ENCODE data around the gene ARTN.

ARTN gene

DNA sequence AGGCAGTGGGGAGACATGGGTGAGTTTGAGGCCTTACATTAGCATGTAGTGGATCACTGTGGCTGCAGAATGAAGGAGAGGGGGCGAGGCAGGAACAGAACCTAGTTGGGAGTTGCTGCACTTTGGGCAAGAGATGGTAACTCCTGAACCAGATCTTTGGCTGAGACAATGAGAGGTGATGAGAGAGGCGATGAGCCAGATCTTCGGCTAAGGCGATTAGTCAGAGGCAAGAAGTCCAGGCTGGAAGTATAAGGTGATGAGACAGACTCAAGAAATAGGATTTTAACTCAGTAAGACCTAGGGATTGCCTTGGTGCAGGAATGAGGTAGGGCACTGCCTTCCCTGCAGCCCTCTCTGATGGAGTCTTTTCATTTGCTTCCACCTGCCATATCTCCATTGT is 9.1 kb upstream of the ARTN start:
- no peak for DNase-seq (ENCODE audit: low read depth, low spot score)

DNA sequence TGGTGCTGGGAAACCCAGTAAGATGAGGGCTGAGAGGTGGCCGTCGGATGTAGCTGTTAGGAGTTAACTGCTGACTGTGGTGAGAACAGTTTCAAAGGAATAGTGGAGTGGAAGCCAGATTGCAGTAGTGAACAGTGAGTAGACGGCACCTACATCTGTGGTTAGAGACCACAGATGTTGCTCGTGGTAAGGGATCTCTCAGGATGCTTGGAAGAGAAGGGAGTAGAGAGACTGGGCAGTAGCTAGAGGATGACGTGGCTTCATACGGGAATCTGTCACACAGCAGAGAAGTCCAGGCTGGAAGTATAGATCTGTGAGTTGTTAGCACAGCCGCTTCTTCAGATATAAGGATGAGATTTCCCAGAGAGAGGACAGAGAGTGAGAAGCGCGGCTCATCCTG is 7.8 kb upstream of the ARTN start:
- no peak for DNase-seq (ENCODE audit: low read depth, low spot score)

DNA sequence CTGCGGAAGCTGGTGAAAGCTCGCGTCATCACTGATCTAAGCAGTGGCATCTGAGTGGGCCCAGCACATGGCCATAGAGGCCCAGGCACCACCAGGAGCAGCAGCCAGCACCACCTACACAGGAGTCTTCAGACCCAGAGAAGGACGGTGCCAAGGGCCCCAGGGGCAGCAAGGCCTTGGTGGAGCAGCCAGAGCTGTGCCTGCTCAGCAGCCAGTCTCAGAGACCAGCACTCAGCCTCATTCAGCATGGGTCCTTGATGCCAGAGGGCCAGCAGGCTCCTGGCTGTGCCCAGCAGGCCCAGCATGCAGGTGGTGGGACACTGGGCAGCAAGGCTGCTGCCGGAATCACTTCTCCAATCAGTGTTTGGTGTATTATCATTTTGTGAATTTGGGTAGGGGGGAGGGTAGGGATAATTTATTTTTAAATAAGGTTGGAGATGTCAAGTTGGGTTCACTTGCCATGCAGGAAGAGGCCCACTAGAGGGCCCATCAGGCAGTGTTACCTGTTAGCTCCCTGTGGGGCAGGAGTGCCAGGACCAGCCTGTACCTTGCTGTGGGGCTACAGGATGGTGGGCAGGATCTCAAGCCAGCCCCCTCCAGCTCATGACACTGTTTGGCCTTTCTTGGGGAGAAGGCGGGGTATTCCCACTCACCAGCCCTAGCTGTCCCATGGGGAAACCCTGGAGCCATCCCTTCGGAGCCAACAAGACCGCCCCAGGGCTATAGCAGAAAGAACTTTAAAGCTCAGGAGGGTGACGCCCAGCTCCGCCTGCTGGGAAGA is 3.2 kb upstream of the ARTN start:
- no peak for DNase-seq (ENCODE audit: low read depth, low spot score)

DNA sequence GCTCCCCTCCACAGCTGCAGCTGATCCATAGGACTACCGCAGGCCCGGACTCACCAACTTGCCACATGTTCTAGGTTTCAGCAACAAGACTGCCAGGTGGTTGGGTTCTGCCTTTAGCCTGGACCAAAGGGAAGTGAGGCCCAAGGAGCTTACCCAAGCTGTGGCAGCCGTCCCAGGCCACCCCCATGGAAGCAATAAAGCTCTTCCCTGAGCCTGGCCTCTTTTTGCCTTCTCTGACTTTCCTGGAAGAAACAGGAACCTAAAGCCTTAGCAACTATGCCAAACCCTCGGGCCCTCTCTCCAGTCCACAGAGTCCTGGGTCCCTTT is 2.7 kb upstream of the ARTN start:
- no peak for DNase-seq (ENCODE audit: low read depth, low spot score)

DNA sequence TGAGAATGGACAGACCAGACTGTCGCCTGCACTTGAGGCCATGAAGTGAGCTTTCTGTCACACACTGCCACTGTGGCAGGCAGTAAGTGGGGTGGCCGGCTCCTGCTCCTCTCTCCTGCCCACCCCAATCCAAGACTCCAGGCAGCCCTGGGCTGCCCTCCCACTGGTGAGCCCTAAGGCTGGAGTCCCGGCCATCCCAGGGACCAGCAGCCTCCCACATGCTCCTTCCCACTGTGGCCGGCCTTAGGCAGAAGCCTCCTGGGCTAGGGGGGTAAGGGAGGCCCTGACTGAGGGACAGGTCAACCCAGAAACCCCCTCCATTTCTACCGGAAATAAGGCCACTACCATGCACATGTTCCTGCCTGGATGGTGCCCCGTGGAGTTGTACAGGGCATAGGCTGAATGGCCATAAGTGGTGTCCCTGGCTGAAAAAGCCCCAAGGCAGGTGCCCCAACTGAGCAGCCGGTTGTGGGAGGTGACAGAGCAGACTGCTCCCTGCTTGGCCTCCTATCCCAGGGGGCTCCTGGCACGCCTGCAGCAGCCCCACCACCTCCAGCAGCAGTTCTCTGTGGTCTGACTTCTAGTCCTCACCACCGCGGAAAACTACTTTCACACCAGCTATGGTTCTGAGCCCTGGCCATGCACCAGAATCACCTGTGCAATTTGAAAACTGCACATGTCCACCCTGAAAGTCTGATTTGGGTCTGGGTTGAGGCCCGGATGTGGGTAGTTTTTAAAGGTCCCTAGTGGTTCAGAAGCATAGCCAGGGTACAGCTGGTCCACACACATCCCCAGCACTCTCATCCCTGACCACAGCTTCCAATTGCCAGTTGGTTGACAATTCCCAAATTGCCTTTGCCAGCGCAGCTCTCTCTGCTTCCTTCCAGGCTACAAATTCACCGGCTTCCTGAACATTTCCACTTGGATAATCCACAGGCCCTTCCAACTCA is 1.6 kb upstream of the ARTN start:
- no peak for DNase-seq (ENCODE audit: low read depth, low spot score)

DNA sequence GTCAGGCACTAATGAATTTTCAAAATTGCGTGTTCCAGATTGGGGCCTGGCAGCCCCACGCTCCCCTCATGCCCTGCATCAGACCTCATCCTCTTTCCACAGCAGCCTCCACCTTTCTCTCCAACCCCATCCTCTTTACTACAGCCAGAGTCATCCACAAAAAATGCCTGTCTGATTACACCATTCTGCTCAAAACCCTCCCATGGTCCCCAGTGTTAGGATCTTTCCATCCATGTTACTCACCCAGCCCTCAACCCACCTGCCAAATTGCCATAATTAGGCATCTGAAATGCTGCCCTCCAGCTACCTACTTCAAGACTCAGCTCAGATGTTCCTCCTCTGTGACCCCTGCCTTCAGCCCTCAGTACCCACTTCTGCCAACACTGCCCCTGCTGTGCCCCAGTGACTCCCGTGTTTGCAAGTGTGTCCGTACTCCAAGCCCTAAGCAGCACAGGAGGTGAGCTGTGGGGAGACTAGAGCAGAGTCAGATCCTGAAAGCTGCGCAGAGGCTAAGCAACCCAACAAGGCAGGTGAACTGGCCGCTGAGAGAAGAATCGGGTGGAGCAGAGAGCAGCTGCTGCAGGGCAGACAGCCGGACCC is 715 bp upstream of the ARTN start:
- DNase-seq (ENCODE audit: low read depth, low spot score) = peak; percentile 60

DNA sequence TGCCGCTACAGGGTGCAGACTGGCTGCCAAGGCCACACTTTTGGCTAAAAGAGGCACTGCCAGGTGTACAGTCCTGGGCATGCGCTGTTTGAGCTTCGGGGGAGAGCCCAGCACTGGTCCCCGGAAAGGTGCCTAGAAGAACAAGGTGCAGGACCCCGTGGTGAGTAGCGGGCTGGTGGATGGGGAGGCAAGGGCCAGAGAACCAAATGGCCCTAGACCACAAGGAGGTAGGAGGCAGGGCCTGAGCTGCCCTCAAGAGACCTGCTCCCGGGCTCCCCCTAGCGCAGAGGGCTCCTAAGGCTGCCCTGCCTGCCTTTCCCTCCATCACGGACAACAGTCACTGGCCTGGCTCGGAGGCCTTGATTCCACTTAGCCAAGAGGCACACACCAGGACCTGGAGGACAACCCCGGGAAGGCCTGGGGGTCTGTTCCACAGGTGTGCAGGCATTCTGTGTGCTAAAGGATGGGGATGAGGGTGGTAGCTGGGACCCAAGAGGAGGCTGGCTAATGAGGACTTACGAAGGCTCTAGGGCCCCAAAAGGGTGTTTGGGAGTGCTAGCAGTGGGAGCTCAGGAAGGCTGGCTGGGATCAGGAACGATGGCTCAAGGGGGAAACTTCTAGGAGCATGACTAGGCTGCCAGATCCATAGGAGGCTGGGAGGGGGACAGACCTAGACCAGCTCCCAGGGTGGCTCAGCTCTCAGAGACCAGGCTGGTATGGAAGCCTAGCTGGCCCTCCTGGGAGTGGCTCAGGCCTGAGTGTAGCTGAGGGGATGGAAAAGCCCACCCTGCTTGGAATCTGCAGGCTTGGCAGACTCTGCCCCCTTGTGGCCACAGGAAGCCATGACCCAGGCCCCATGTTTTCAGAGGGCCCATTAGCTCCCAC is 742 bp downstream of the ARTN start:
- DNase-seq (ENCODE audit: low read depth, low spot score) = peak; percentile 85

DNA sequence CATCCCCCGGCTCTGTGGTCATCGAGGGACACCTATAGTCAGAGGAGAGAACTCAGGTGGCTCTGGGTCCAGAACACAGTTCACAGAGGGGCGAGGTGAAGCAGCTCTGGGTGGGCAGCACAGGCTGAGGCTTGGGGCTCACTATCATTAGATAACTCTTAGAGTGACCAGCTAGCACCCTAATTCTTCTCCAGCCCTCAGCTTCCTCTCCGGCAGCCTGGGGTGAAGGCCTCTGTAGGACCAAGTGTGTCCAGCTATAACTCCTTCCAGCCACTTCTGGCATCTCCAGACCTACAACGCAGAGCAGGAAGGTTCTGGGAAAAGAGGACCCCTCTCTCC is 1.4 kb downstream of the ARTN start:
- DNase-seq (ENCODE audit: low read depth, low spot score) = no peak

DNA sequence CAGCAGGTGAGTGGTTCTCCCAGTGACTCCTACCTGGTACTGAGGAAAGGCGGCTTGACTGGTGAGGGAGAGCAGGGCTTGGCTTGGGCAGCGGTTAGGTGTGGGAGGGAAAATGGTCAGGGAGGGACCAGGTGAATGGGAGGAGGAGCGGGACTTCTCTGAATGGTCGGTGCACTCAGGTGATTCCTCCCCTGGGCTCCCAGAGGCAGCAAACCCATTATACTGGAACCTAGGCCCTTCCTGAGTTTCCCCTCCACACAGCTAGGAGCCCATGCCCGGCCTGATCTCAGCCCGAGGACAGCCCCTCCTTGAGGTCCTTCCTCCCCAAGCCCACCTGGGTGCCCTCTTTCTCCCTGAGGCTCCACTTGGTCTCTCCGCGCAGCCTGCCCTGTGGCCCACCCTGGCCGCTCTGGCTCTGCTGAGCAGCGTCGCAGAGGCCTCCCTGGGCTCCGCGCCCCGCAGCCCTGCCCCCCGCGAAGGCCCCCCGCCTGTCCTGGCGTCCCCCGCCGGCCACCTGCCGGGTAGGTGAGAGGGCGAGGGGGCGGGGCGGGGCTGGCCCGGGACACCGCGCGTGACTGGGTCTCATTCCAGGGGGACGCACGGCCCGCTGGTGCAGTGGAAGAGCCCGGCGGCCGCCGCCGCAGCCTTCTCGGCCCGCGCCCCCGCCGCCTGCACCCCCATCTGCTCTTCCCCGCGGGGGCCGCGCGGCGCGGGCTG is 2.3 kb downstream of the ARTN start:
- DNase-seq (ENCODE audit: low read depth, low spot score) = no peak

DNA sequence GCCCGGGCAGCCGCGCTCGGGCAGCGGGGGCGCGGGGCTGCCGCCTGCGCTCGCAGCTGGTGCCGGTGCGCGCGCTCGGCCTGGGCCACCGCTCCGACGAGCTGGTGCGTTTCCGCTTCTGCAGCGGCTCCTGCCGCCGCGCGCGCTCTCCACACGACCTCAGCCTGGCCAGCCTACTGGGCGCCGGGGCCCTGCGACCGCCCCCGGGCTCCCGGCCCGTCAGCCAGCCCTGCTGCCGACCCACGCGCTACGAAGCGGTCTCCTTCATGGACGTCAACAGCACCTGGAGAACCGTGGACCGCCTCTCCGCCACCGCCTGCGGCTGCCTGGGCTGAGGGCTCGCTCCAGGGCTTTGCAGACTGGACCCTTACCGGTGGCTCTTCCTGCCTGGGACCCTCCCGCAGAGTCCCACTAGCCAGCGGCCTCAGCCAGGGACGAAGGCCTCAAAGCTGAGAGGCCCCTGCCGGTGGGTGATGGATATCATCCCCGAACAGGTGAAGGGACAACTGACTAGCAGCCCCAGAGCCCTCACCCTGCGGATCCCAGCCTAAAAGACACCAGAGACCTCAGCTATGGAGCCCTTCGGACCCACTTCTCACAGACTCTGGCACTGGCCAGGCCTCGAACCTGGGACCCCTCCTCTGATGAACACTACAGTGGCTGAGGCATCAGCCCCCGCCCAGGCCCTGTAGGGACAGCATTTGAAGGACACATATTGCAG is 3.0 kb downstream of the ARTN start:
- DNase-seq (ENCODE audit: low read depth, low spot score) = peak; percentile 75

DNA sequence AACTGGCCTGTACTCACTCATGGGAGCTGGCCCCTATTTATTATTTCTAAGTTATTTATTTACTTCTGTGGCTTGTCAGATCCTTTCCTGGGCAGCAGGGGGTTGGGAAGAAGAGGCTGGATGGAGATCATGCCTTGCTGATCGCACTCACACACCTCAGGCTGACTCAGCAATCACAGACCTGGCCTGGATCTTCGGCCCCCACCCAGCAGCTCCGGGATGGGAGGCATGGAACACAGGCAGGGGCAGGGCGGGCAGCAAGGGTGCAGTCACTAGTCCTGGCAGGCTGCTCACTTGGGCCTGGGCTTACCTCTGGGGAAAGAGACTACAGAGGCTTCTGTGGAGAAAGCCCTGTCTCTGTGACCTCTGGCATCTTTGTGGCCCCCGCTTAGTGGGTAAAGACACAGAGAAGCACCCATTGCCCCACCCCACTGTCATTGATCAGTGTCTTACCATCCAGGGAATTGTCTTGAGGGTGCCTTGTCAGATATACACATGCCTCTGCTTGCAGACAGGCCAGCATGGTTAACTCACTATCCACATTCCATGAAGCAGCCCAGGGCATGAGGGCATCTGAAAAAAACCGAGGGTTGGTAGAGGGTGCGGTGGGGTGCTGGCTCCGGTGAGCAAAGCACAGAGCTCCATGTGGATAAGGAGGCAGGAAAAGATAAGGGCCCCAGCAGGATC is 3.7 kb downstream of the ARTN start:
- no peak for DNase-seq (ENCODE audit: low read depth, low spot score)

DNA sequence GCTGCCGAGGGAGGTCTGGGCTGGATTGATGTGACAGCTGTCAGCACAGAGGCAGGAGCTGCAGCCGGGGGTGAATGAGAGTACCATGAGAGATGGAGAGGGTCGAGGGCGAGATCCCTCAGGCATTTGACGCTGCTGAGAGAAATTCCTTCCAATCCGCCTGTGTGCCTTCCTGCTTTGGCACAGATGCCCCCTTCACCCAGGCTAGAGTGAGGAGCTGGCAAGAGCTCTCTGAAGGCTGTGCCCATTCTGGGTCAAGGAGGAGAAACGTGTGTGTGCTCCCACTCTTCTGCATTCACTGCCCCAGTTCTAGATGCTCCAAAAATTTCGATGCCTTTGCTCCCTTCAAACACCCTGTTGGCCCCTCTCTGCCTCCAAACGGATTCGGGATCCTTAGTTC is 4.8 kb downstream of the ARTN start:
- no peak for DNase-seq (ENCODE audit: low read depth, low spot score)

DNA sequence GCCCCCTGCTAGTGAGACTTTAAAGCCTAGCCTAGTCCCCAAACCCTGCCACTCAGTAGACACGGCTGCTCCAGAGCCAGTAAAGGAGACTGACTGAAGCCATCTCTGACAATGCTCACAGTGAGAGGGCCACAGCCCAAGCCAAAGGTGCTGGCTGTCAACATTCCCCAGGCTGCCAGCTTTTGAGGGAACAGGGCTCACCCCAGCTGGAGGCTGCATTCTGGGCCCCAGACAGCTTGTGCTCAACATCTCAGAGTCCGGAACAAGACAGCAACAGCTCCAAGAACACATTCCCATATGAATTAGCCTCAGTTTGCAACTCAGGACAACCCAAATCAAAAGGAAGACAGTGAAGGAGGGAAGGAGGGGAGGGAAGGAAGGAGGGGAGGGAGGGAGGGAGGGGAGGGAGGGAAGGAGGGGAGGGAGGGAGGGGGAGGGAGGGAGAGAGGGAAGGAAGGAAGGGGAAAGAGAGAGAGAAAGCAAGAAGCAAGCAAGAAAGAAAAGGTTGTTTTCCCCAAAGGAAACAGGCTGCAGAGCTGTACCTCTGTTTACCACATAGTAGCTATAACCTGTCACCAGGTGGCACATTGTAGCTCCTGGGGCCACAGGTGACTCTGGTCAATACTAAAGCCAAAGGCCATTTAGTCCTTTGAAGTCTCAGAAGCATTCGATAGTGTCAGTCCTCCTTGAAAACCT is 5.4 kb downstream of the ARTN start:
- no peak for DNase-seq (ENCODE audit: low read depth, low spot score)

DNA sequence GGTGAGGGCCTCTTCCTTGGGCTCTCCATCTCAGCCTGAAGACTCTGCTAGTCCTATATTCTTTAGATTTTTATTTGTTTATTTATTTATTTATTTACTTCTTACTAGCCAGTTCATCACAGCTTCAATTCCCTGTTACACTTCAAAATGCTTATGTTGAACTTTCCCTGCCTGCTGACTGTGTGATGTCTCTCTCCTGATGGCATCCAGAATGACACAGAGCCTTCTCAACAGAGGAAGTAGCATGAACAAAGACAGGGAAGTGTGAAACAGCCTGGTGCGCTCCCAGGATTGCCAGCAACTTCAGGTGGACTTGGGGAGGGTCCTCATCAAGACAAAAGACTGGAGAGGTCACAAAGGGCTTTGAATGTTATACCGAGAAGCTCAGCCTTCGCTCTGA is 8.8 kb downstream of the ARTN start:
- no peak for DNase-seq (ENCODE audit: low read depth, low spot score)

DNA sequence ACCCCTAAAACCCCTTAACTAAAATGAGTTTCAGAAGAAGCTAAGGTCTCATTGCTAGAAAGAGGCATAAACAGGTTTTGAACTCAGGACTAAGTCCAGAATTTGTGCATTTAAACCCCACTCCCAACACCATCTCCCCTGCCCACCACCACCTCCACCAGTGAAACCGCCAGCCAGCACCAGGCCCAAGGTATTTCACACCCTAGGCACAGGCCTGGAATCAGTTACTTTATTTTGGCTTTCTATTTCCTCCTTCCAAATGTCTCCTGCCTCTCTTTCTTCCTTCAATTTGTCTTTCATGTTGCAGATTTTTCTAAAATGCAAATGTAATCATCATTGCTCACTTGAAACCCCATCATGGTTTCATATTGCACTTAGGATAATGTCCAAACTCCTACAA is 11.3 kb downstream of the ARTN start:
- no peak for DNase-seq (ENCODE audit: low read depth, low spot score)

DNA sequence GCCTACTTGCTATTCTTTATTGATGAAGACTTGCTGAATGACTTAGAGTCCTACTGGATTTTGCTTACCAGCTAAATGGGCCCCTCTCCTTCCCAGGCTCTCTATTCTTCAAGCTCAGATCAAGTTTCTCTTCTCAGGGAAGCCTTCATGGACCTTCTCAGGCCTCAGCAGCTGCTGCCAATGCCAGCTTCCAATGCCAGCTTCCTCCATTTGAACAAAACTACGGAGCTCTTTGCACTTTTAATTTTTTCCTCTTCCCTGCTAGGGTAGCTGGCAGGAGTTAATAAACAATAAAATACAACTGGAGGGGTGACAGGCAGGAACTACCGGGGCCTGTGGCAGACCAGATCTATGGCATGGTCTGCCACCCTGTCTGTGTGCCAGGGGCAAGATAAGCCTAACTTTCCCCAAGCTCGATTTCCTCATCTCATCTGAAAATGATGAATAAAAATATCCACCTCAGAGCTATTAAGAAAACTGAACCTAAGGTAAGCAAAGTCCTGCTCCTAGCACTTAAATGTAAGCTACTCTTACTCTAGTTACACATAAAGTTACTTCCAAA is 12.2 kb downstream of the ARTN start:
- no peak for DNase-seq (ENCODE audit: low read depth, low spot score)

DNA sequence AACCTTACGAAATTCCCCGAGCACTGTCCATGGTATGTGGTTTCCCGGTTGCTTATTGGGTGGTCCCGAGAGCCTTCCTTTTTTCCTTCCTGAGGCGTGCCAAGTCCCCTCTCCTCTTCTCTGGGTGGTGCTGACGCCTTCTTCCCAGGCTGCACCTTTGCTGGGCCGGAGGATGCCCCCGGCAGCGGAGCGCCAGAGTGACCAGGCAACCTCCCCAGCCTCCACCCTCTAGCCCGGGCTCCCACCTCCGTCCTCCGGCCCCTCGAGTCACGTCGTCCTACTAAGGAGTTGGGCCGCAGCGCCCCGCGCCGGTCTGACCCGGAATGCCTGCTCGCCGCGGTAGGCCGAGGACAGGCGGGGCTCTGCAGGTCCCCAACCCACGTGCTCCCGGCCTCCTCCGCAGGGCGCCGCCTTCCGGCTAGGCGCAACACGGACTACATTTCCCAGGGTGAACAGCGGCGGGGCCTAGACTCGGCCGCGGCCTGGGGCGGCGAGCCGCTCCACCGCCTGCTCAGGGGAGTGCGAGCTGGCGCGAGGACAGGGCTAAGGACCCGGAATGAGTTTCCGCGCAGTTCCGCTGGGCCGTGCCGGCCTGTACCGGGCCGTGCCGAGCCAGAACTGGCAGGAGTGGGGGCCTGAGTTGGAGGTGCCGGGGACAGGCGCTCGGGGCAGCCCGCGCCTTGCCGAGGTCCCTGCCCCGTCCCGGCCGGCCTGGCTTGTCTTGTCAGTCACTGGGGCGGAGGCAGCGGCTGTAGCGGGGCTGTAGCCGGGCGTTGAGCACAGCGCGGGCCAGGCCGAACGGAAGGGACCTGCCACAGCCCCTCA is 12.8 kb downstream of the ARTN start, which contains the start of gene IPO13:
Gene IPO13 (plus strand): TSS at position 715 of the 825 bp plus-strand sequence. CDS start 651 bp downstream, outside the sequence.
- peak; percentile 98 for DNase-seq (ENCODE audit: low read depth, low spot score)

All from astrocyte of the hippocampus (primary cell).